HUES64 (cell line): ENCODE results near the gene STMN1.

Experiments
- H3K27ac ChIP-seq: 2 replicates; pipeline ENCODE4 v1.7.0; 2013; ENCODE audit warnings: low read depth, low read length, inconsistent platforms
- H3K27me3 ChIP-seq: 2 replicates; pipeline ENCODE4 v1.6.1; 2013; ENCODE audit warnings: mild to moderate bottlenecking, low read length; ENCODE audit not compliant: insufficient read depth
- H3K36me3 ChIP-seq: 2 replicates; pipeline ENCODE4 v1.6.1; 2013; ENCODE audit warnings: mild to moderate bottlenecking, low read length; ENCODE audit not compliant: insufficient read depth
- H3K4me1 ChIP-seq: 2 replicates; pipeline ENCODE4 v1.6.1; 2013; ENCODE audit warnings: mild to moderate bottlenecking, low read length, moderate library complexity; ENCODE audit not compliant: insufficient read depth
- H3K4me3 ChIP-seq: 2 replicates; pipeline ENCODE4 v1.5.1; 2013; ENCODE audit warnings: mild to moderate bottlenecking, low read length, moderate library complexity
- H3K9ac ChIP-seq: 2 replicates; pipeline ENCODE4 v1.6.1; 2013; ENCODE audit warnings: mild to moderate bottlenecking, low read depth, low read length
- H3K9me3 ChIP-seq: 2 replicates; pipeline ENCODE4 v1.6.1; 2013; ENCODE audit warnings: low read depth, low read length; ENCODE audit not compliant: insufficient read depth
- WGBS: fragments of 150-250, 120-280 bp; methylation state at CpG from one replicate; pipeline ENCODE4 v1.1.7; 2013; ENCODE audit warnings: missing lambda C conversion rate; 5-methylcytosine and 5-hydroxymethylcytosine counted together

Gene STMN1

GRCh38 chr1:25890239-25891034 is 15.8 kb downstream of the STMN1 start:
- Histone ChIP-seq H3K27me3 (no peaks in the 10 kb centered on the region), H3K27ac (no peak overlapping the region), H3K4me3 (no peak overlapping the region), H3K9ac (no peak overlapping the region), H3K36me3 (peaks cover 3% of the 10 kb centered on the region; the same call in 1 of the 2 replicates), H3K4me1 (peaks cover 28% of the 10 kb centered on the region), H3K9me3 (no peaks in the 10 kb centered on the region)
- 87% methylated on average over 10 of the region's 10 CpGs for WGBS

- H3K4me3 ChIP-seq, result no peak overlapping the region
- peaks cover 28% of the 10 kb centered on the region for H3K4me1 ChIP-seq
- no peaks in the 10 kb centered on the region for H3K9me3 ChIP-seq
- peaks cover 3% of the 10 kb centered on the region; the same call in 1 of the 2 replicates for H3K36me3 ChIP-seq
- WGBS, result 80% methylated on average over 3 of the region's 3 CpGs
- no peak overlapping the region for H3K9ac ChIP-seq
- H3K27me3 ChIP-seq, result no peaks in the 10 kb centered on the region
- H3K27ac ChIP-seq, result no peak overlapping the region
Observed at GRCh38 chr1:25889470-25889869, 16.7 kb downstream of the STMN1 start.

- Histone ChIP-seq H3K36me3 (no peaks in the 10 kb centered on the region), H3K27me3 (no peaks in the 10 kb centered on the region), H3K4me1 (peaks cover 28% of the 10 kb centered on the region), H3K9ac (no peak overlapping the region), H3K9me3 (no peaks in the 10 kb centered on the region), H3K27ac (no peak overlapping the region), H3K4me3 (no peak overlapping the region)
- WGBS, result 93% methylated on average over 7 of the region's 7 CpGs
Observed at GRCh38 chr1:25888426-25888987, 17.7 kb downstream of the STMN1 start.

- WGBS, result 81% methylated on average over 1 of the region's 1 CpG
- no peaks in the 10 kb centered on the region for H3K27me3 ChIP-seq
- no peak overlapping the region for H3K9ac ChIP-seq
- H3K9me3 ChIP-seq, result no peaks in the 10 kb centered on the region
- H3K4me3 ChIP-seq, result no peak overlapping the region
- peaks cover 5% of the 10 kb centered on the region; the same call in 1 of the 2 replicates for H3K4me1 ChIP-seq
- no peaks in the 10 kb centered on the region for H3K36me3 ChIP-seq
- no peak overlapping the region for H3K27ac ChIP-seq
Observed at GRCh38 chr1:25885602-25886001, 20.6 kb downstream of the STMN1 start.

- 93% methylated on average over 11 of the region's 11 CpGs for WGBS
- no peaks in the 10 kb centered on the region for H3K9me3 ChIP-seq
- no peak overlapping the region for H3K9ac ChIP-seq
- peaks cover 4% of the 10 kb centered on the region; the same call in 1 of the 2 replicates for H3K4me1 ChIP-seq
- peaks cover 13% of the 10 kb centered on the region for H3K27me3 ChIP-seq
- no peaks in the 10 kb centered on the region for H3K36me3 ChIP-seq
- H3K4me3 ChIP-seq, result no peak overlapping the region
- H3K27ac ChIP-seq, result no peak overlapping the region
Observed at GRCh38 chr1:25881266-25881665, 25.0 kb downstream of the STMN1 start.

- H3K4me1 ChIP-seq, result peaks cover 8% of the 10 kb centered on the region; the same call in 1 of the 2 replicates
Observed at GRCh38 chr1:25880518-25880917, 25.7 kb downstream of the STMN1 start.

GRCh38 chr1:25879675-25880074 is 26.5 kb downstream of the STMN1 start:
- H3K27ac ChIP-seq, result no peak overlapping the region
- WGBS, result 86% methylated on average over 2 of the region's 2 CpGs
- H3K4me1 ChIP-seq, result peaks cover 10% of the 10 kb centered on the region; the same call in 1 of the 2 replicates
- H3K4me3 ChIP-seq, result no peak overlapping the region
- H3K27me3 ChIP-seq, result peaks cover 19% of the 10 kb centered on the region
- no peak overlapping the region for H3K9ac ChIP-seq
- H3K9me3 ChIP-seq, result no peaks in the 10 kb centered on the region
- H3K36me3 ChIP-seq, result no peaks in the 10 kb centered on the region

More at GRCh38 chr1:25880518-25880917, 25.7 kb downstream of the STMN1 start:
- no peak overlapping the region for H3K9ac ChIP-seq
- H3K27ac ChIP-seq, result no peak overlapping the region
- no peaks in the 10 kb centered on the region for H3K9me3 ChIP-seq
- 92% methylated on average over 5 of the region's 5 CpGs for WGBS
- no peak overlapping the region for H3K4me3 ChIP-seq
- H3K36me3 ChIP-seq, result no peaks in the 10 kb centered on the region
- H3K27me3 ChIP-seq, result peaks cover 18% of the 10 kb centered on the region

GRCh38 chr1:25878690-25879089 is 27.5 kb downstream of the STMN1 start:
- Histone ChIP-seq H3K4me3 (no peak overlapping the region), H3K27ac (no peak overlapping the region), H3K9me3 (no peaks in the 10 kb centered on the region), H3K27me3 (peaks cover 23% of the 10 kb centered on the region), H3K36me3 (no peaks in the 10 kb centered on the region), H3K4me1 (peaks cover 15% of the 10 kb centered on the region; the same call in 1 of the 2 replicates), H3K9ac (no peak overlapping the region)
- WGBS, result 94% methylated on average over 5 of the region's 5 CpGs

GRCh38 chr1:25877155-25877554 is 29.1 kb downstream of the STMN1 start:
- no peak overlapping the region for H3K27ac ChIP-seq
- no peaks in the 10 kb centered on the region for H3K9me3 ChIP-seq
- H3K9ac ChIP-seq, result no peak overlapping the region
- WGBS, result 90% methylated on average over 2 of the region's 2 CpGs
- H3K36me3 ChIP-seq, result no peaks in the 10 kb centered on the region
- peaks cover 15% of the 10 kb centered on the region; the same call in 1 of the 2 replicates for H3K4me1 ChIP-seq
- H3K27me3 ChIP-seq, result peaks cover 23% of the 10 kb centered on the region
- no peak overlapping the region for H3K4me3 ChIP-seq

GRCh38 chr1:25876693-25877077 is 29.5 kb downstream of the STMN1 start:
- H3K9ac ChIP-seq, result no peak overlapping the region

GRCh38 chr1:25875856-25876692 is 30.1 kb downstream of the STMN1 start:
- Histone ChIP-seq H3K4me3 (peak overlapping the region; percentile 56), H3K27ac (peak overlapping the region; percentile 75; the same call in 1 of the 2 replicates), H3K36me3 (no peaks in the 10 kb centered on the region), H3K9ac (peak overlapping the region; percentile 58), H3K4me1 (peaks cover 15% of the 10 kb centered on the region), H3K9me3 (no peaks in the 10 kb centered on the region), H3K27me3 (peaks cover 23% of the 10 kb centered on the region)
- 9% methylated on average over 32 of the region's 32 CpGs for WGBS

More at GRCh38 chr1:25876693-25877077, 29.5 kb downstream of the STMN1 start:
- no peaks in the 10 kb centered on the region for H3K36me3 ChIP-seq
- no peak overlapping the region for H3K27ac ChIP-seq
- H3K27me3 ChIP-seq, result peaks cover 23% of the 10 kb centered on the region
- peaks cover 15% of the 10 kb centered on the region for H3K4me1 ChIP-seq
- 100% methylated on average over 1 of the region's 2 CpGs for WGBS
- no peaks in the 10 kb centered on the region for H3K9me3 ChIP-seq
- no peak overlapping the region for H3K4me3 ChIP-seq
